Retina (tissue), 1 donor: Measurements from ENCODE around the gene FKBP5.
"Not testable (repeated sequence)": the region's sequence is repeated elsewhere in the genome, so short reads cannot be mapped to it uniquely, and the experiment has no call there.

Experiments used
- DNase-seq: peaks from one replicate; pipeline ENCODE4 v3.0.0-alpha.2; 2016

The FKBP5 gene

DNA sequence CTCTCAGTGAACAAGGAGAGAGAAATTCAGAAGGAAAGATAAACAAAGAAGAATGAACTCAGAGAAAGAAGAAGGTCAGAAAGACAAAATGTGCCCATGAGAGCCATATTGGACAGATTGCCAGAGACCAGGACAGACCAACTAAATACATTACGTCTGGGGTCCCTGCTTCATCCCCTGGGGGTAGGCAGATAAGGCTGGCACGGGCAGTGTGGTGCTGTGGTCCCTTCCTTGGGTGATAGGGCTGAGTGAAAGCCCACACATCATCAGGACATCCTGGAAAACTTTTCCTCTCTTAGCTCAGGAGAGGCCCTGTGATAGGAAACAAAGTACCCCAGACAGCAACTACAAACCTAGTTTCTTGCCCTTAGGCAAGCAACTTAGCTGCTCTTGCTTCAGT lies 34.9 kb upstream of the FKBP5 start:
- no peak for DNase-seq

- DNase-seq, result no peak
These were observed 33.5 kb upstream of the FKBP5 start for GRCh38 chr6:35722121-35722761.

GRCh38 chr6:35719830-35720733 lies 31.4 kb upstream of the FKBP5 start:
- peak; percentile 89 for DNase-seq

DNA sequence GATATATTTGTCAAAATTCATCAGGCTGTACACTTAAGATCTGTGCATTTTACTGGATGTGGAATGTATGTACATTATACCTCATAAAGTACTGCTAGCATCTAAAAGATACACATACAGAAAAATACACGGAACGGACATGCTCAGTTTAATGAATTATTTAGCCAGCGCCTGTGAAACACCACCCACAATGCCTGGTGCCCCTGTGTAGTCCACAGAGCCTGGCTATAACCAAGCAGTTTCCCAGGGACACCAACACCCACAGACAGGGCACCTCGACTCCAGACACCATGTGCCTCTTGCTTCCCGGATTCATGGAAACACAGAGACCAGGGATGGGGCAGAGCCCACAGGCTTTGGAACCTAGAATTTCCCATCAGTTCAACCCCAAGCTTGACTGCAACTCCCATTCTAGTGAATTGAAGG lies 30.7 kb upstream of the FKBP5 start:
- DNase-seq, result no peak

DNA sequence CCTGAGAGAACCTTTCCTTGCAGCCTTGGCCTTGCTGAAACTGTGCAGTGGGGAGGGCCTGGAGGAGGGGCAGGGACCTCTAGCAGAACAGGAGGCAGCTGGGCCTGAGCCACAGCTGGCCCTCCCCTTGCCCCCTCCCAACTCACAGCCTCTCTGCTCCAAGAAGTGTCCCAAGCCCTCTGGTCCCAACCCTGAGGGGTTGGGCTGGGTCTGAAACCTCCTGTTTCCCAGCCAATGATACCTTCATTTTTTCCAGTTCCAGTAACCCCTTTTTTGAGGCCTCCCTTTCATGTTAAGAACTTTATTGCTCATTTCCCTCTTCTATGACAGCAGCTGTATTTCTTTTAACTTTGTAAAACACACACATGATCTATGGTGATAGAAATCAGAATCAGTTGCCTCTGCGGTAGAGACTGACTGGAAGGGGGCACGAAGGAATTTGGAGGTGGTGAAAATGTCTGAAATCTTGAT lies 30.2 kb upstream of the FKBP5 start:
- no peak for DNase-seq

GRCh38 chr6:35718375-35718736 lies 29.6 kb upstream of the FKBP5 start:
- no peak for DNase-seq

DNA sequence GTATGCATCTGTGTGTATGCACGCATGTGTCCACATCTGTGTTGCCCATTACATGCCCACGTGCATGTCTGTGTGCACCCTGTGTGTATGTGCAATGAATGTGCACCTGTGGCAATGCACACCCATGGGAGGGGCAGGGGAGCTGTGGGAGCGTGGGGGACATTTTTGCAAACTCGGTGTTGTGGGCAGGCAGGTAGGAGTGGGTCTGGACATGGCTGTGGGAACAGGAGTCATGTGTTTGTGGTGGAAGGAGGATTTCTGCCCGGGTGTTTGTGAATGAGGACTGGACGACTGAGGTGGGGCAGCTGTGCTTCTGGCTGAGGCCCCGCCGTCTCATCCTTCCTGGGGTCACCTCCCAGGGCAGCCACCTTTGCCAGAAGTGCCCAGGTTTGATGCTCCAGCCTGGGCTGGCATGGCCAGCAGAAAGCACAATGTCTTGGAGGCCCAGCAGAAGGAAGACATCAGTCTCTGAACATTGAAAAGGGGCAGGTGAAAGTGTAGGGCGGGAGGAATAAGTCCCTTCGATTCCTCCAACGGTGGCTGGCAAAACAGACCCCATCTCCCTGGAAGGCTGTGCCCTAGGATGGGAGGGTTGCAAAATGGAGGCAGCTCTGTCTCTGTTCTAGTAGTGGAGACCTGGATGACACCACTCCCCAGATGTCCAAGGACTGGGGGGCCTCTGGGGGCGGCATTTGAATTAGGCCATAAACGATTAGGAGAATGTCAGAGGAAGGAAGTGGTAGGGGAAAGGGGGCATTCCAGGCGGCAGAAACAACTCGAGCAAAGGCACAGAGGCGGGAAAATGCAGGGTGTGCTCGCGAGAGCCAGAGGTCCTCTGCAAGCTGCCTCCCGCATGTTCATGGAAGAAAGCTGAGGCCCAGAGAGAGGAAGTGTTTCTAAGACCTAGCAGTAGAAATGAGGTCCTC lies 29.0 kb upstream of the FKBP5 start:
- no peak for DNase-seq

DNA sequence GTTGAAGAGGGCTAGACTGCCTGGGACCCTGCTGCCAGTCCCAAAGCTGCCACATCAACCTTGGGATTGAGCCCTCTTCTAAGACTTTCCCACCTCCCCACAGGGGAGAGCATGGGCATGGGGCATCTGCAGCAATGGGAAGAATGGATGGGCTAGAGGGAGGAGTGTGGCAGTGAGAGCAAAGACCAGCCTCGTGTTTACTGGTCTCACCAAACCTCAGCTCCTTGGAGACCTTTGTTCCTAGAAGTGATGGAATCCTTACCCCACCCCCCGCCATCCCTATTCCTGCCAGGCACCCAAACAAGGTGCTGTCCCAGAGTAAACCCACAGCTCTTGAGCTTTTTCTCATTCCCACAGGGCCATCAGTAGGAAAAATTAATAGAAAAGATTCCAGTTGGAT lies 28.1 kb upstream of the FKBP5 start:
- DNase-seq, result no peak

DNA sequence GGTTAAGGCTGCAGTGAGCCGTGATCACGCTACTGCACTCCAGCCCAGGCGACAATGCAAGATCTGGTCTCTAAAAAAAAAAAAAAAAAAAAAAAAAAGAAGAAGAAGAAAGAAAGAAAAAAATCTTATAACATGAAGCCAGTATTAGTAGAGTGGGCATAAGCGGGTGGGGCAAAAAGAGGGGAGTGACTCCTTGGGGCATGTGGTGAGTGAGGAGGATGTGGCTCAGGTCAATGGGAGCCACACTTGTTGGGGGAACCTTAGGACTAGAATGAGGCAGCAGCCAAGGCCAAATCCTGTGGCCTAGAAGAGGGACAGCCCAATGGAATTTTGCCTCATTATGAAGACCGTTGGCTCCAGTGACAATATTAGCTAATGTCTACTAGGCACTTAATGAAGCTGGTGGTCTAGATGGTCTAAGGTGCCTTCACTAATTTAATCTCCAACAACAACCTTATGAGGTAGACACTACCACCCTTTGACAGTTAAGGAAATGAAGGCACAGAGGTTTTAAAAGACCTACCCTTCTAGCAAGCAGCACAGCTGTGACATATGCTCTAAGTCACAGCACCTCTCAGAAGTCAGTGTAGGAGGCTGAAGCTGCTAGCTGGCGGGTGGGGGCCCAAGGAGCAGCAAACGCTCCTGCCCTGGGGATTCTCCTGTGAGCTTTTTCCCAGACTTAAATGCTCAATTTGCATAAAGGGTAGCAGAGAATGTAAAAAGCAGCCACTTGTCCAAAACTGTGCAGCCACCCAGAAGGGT lies 24.5 kb upstream of the FKBP5 start:
- DNase-seq, result no peak

GRCh38 chr6:35711731-35712130 lies 23.0 kb upstream of the FKBP5 start:
- DNase-seq, result no peak

DNA sequence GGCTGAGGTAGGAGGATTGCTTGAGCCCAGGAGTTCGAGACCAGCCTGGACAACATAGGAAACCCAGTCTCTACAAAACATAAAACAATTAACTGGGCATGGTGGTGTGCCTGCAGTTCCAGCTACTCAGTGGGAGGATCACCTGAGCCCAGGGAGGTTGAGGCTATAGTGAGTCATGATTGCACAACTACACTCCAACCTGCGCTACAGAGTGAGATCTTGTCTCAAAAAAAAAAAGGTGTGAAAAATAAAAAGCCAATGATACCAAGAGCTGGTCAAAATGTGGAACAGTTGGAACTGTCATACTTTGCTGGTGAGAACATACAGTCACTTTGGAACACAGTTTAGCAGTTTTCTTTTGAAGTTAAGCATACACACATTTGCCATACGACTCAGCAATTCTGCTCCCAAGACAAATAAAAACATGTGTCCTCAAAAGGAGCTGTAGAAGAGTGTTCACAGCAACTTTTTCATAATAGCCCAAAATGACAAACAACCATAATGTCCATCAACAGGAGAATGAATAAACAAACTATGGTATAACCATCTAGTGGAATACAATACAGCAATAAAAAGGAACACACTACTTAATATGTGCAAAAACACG lies 21.6 kb upstream of the FKBP5 start:
- DNase-seq, result no peak

DNA sequence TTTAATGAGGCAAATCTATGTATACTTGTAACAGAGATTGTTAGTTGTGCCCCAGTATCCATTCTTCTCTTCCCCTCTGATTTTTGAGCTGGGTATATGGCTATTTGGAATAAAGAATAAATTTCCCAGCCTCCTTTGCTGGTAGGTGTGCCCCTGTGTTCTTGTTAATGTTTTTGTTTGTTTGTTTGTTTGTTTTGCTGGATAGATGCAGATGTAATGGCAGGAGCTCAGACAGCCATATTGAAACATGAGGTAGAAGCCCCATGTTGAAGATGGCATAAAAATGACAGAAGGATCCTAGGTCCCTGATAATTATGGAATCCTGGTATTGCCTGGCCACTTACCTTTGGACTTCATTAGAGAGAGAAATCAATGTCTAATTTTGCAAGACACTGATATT lies 19.9 kb upstream of the FKBP5 start:
- no peak for DNase-seq

DNA sequence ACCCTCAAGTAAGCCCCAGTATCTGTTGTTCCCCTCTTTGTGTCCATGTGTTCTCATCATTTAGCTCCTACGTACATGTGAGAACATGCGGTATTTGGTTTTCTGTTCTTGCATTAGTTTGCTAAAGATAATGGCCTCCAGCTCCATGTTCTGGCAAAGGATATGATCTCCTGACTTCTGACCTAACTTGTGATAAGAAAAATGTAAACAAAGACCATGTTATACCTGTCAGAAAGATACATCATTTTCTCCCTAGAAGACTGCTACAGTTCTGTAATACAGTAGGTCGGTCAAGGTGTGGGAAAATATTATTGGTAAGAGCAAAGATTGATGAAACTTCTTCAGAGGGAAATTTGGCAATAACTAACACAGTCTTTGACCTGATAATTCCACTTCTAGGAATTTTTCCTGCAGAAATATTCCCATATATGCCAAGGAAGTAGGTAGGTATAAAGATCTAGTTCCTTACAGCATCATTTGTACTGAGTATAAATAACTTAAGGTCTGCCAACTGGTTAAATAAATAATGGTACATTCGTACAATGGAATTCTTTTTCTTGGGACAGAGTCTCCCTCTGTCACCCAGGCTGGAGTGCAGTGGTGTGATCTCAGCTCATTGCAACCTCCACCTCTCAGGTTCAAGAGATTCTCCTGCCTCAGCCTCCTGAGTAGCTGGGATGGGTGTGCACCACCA lies 19.1 kb upstream of the FKBP5 start:
- no peak for DNase-seq

GRCh38 chr6:35706468-35706867 lies 17.8 kb upstream of the FKBP5 start:
- no peak for DNase-seq

- DNase-seq, result no peak
These were observed 14.8 kb upstream of the FKBP5 start for GRCh38 chr6:35703554-35703953.

GRCh38 chr6:35698858-35699257 lies 10.1 kb upstream of the FKBP5 start:
- DNase-seq, result no peak

GRCh38 chr6:35698430-35698829 lies 9.7 kb upstream of the FKBP5 start:
- not testable (repeated sequence) for DNase-seq

GRCh38 chr6:35694462-35694861 lies 5.7 kb upstream of the FKBP5 start:
- no peak for DNase-seq

DNA sequence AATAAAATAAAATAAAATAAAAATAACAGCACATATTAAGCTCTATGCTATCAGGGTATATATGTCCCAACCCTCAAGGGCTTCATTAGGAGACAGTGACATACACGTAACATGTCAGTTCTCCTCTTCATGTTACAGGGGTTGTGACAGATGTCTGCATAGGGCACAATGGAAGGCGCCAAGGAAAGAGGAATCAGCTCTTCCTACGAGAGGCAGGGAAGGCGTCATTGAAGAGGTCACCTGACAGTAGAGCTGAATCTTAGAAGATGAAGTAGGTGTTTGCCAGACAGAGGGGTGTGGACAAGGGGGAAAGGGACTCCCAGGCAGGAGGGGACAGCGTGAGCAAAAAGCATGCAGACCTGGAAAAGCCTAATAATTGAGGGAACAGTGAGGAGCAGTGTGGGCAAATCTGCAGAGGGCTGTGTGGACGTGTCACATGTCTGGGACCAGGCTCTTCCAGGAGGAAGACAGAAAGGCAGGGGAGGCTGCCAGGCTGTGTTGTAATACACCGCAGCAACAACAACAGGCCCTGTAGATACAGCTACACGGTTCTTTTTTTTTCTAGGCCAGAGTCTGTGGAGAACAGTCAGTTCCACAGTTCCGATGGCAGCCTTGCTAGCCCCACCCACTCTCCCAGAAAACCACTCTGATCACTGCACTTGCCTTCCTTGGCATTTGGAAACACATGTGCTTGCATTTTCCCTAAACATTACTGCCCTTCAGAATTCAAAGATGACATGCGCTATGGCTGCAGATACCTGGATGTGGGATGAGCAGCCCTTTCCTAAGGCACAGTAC lies 2.5 kb upstream of the FKBP5 start:
- DNase-seq, result no peak

DNA sequence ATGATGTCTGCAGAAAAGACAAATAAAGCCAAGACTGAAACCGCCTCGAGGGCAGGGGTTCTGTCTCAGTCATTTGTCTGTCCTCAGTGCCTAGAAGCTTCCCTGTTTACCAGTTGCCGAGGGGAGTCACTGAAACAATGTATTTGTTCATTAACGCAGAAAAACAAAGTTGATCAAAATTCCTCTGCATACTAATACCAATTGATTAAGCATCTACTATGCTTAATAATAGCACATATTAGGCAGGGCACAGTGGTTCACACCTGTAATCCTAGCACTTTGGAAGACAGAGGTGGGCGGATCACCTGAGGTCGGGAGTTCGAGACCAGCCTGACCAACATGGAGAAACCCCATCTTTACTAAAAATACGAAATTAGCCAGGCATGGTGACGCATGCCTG lies 1.8 kb upstream of the FKBP5 start:
- no peak for DNase-seq

GRCh38 chr6:35690006-35690405 lies 1.3 kb upstream of the FKBP5 start:
- DNase-seq, result not testable (repeated sequence)
